CD14-positive monocyte (primary cell): Measurements from ENCODE around the gene TAOK1. TPM values are rescaled to one million over a fixed set of nuclear protein-coding genes. Genes with fewer than 3 reads are reported as not detected.
"Not testable (repeated sequence)": the region's sequence is repeated elsewhere in the genome, so short reads cannot be mapped to it uniquely, and the experiment has no call there.

Source experiments
- DNase-seq, 3 donors: peaks; one replicate each; pipeline ENCODE4 v3.0.0-alpha.2; 2011 to 2022
- H2AFZ ChIP-seq: 2 replicates; pipeline ENCODE4 v1.6.0; 2012; ENCODE audit warnings: mild to moderate bottlenecking, low read depth, low read length, inconsistent platforms; ENCODE audit not compliant: insufficient read depth, poor library complexity, severe bottlenecking
- H3K27ac ChIP-seq, 2 donors: 1 replicate in 1 of 2; 2 replicates in 1 of 2; pipeline ENCODE4 v1.5.1; 2012 to 2013; ENCODE audit warnings: low read length in 2 of 2, control low read depth in 1 of 2, inconsistent platforms in 1 of 2, low read depth in 1 of 2, mild to moderate bottlenecking in 1 of 2
- H3K27me3 ChIP-seq, 2 donors: one replicate each; pipeline versions ENCODE4 v1.6.0 to v1.6.1; 2011 to 2013; ENCODE audit warnings: low read length in 2 of 2; ENCODE audit not compliant: control insufficient read depth in 2 of 2, insufficient read depth in 2 of 2
- H3K36me3 ChIP-seq, 2 donors: replicated peaks in 1 of 2; 1 replicate in 1 of 2; 2 replicates in 1 of 2; pipeline versions ENCODE4 v1.5.1 to v1.6.1; 2012 to 2013; ENCODE audit warnings: low read length in 2 of 2, control low read depth in 1 of 2, inconsistent platforms in 1 of 2, mild to moderate bottlenecking in 1 of 2; ENCODE audit not compliant: insufficient read depth in 2 of 2, control insufficient read depth in 1 of 2
- H3K4me1 ChIP-seq, 2 donors: 1 replicate in 1 of 2; 2 replicates in 1 of 2; pipeline versions ENCODE4 v1.5.1 to v1.6.1; 2012 to 2013; ENCODE audit warnings: low read length in 2 of 2, control low read depth in 1 of 2, inconsistent platforms in 1 of 2, mild to moderate bottlenecking in 1 of 2, moderate library complexity in 1 of 2; ENCODE audit not compliant: insufficient read depth in 2 of 2, control insufficient read depth in 1 of 2
- H3K4me2 ChIP-seq: replicated peaks from 2 replicates; pipeline ENCODE3; 2012; ENCODE audit warnings: low read length, moderate library complexity, mild to moderate bottlenecking; ENCODE audit not compliant: poor library complexity, severe bottlenecking; ENCODE audit errors: extremely low read depth
- H3K4me3 ChIP-seq, 3 experiments: fragments of 200-600 bp in 1 of 3; sonication (generic) in 1 of 3; replicated peaks in 1 of 3; 1 replicate in 2 of 3; 2 replicates in 1 of 3; pipeline ENCODE4 v1.5.1; 2011 to 2013; ENCODE audit warnings: low read length in 3 of 3, mild to moderate bottlenecking in 3 of 3, control low read depth in 2 of 3, low read depth in 2 of 3, inconsistent platforms in 1 of 3, moderate library complexity in 1 of 3
- H3K79me2 ChIP-seq: 2 replicates; pipeline ENCODE4 v1.6.0; 2012; ENCODE audit warnings: mild to moderate bottlenecking, control low read depth, inconsistent platforms, low read length, moderate library complexity; ENCODE audit not compliant: insufficient read depth
- H3K9ac ChIP-seq: 2 replicates; pipeline ENCODE4 v1.6.0; 2017; ENCODE audit warnings: low read length, mild to moderate bottlenecking; ENCODE audit not compliant: insufficient read depth, poor library complexity, severe bottlenecking
- H3K9me3 ChIP-seq, 2 donors: replicated peaks in 1 of 2; 1 replicate in 1 of 2; 2 replicates in 1 of 2; pipeline versions ENCODE4 v1.5.1 to v1.6.1; 2012 to 2013; ENCODE audit warnings: low read length in 2 of 2, control low read depth in 1 of 2; ENCODE audit not compliant: control insufficient read depth in 1 of 2, insufficient read depth in 1 of 2
- H4K20me1 ChIP-seq: 2 replicates; pipeline ENCODE4 v1.6.0; 2012; ENCODE audit warnings: mild to moderate bottlenecking, low read length, control low read depth, moderate library complexity; ENCODE audit not compliant: insufficient read depth
- H3K27ac Mint-ChIP-seq, 7 donors: one replicate each; pipeline ENCODE4 v1.8.0; 2020; ENCODE audit warnings: mild to moderate bottlenecking in 7 of 7, mixed read lengths in 7 of 7, moderate library complexity in 6 of 7, inconsistent platforms in 2 of 7
- H3K27me3 Mint-ChIP-seq, 3 donors: one replicate each; pipeline ENCODE4 v1.8.0; 2021 to 2022; ENCODE audit warnings: low read depth in 3 of 3, mild to moderate bottlenecking in 3 of 3, mixed read lengths in 3 of 3, moderate library complexity in 3 of 3, inconsistent platforms in 1 of 3
- H3K36me3 Mint-ChIP-seq, 2 donors: one replicate each; pipeline ENCODE4 v1.8.0; 2020; ENCODE audit warnings: mixed read lengths in 2 of 2, inconsistent platforms in 1 of 2, mild to moderate bottlenecking in 1 of 2
- H3K4me1 Mint-ChIP-seq: one replicate; pipeline ENCODE4 v1.8.0; 2020; ENCODE audit warnings: mild to moderate bottlenecking, mixed read lengths
- H3K4me3 Mint-ChIP-seq, 2 donors: one replicate each; pipeline ENCODE4 v1.8.0; 2020; ENCODE audit warnings: mild to moderate bottlenecking in 2 of 2, mixed read lengths in 2 of 2, moderate library complexity in 1 of 2
- H3K9me3 Mint-ChIP-seq, 7 donors: one replicate each; pipeline ENCODE4 v1.8.0; 2020 to 2022; ENCODE audit warnings: mixed read lengths in 7 of 7, mild to moderate bottlenecking in 6 of 7, moderate library complexity in 6 of 7, inconsistent platforms in 2 of 7
- WGBS: methylation state at CpG from one replicate; pipeline ENCODE4 v1.1.5; 2013; ENCODE audit warnings: missing lambda C conversion rate; ENCODE audit not compliant: insufficient coverage; 5-methylcytosine and 5-hydroxymethylcytosine counted together
- intact Hi-C, 2 donors: fragments of 100-400 bp; cut with micrococcal nuclease; formaldehyde crosslinking; loops; one replicate each; pipeline versions ENCODE4 v1.15.0 to v1.15.1; 2023
- polyA plus RNA-seq, 3 donors: library from polyadenylated mRNA; depleted of rRNA in 1 of 3; unstranded in 2 of 3; stranded (reverse) in 1 of 3; fragments of 300-500 nt in 2 of 3; fragments of >200 nt in 1 of 3; fragmentation: Illumina TruSeq in 2 of 3; gene quantifications; 1 replicate in 2 of 3; 2 replicates in 1 of 3; pipeline ENCODE4 v1.2.3, GENCODE V29; 2012 to 2021
- TF ChIP-seq, protein P1 (sequence below): fragments of 200-600 bp; IDR thresholded peaks from one replicate; pipeline ENCODE4 v1.8.0; 2022; ENCODE audit warnings: antibody characterized with exemption, mild to moderate bottlenecking

Gene TAOK1
- polyA plus RNA-seq, 3 donors: 2.4 to 13.9 (median 4.8) TPM

DNA sequence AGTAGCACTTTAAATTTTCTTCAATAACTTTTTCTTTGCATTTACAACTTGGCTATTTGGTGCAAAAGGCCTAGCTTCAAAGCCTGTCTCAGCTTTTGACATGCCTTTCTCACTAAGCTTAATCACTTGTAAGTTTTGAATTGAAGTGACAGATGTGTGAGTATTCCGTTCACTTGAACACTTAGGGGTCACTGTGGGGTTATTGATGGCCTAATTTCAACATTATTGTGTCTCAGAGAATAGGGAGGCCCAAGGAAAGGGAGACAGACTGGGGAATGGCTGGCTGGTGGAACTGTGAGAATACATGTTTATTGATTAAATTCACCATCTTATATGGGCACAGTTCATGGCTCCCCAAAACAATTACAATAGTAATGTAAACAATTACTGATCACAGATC lies 84.1 kb downstream of the TAOK1 start:
- Mint-ChIP-seq H3K27me3 (no peaks in the 10 kb centered on the region), H3K36me3 (peaks cover 36 to 60% of the 10 kb centered on the region in 2 donors), H3K4me1 (peaks cover 3% of the 10 kb centered on the region), H3K27ac (peak overlapping the region in 1 of 7 donors; percentile 66), H3K9me3 (no peaks in the 10 kb centered on the region), H3K4me3 (no peak overlapping the region)
- no peak overlapping the region for H3K27ac ChIP-seq
- H3K27me3 ChIP-seq: no peaks in the 10 kb centered on the region
- H3K4me2 ChIP-seq: no peak overlapping the region
- H3K9me3 ChIP-seq: no peaks in the 10 kb centered on the region
- no peaks in the 10 kb centered on the region for H3K4me1 ChIP-seq
- no peak overlapping the region for H3K9ac ChIP-seq
- no CpG with 5 or more reads among the region's 1 CpG for WGBS
- DNase-seq: no peak
- TF ChIP-seq, protein P1, sequence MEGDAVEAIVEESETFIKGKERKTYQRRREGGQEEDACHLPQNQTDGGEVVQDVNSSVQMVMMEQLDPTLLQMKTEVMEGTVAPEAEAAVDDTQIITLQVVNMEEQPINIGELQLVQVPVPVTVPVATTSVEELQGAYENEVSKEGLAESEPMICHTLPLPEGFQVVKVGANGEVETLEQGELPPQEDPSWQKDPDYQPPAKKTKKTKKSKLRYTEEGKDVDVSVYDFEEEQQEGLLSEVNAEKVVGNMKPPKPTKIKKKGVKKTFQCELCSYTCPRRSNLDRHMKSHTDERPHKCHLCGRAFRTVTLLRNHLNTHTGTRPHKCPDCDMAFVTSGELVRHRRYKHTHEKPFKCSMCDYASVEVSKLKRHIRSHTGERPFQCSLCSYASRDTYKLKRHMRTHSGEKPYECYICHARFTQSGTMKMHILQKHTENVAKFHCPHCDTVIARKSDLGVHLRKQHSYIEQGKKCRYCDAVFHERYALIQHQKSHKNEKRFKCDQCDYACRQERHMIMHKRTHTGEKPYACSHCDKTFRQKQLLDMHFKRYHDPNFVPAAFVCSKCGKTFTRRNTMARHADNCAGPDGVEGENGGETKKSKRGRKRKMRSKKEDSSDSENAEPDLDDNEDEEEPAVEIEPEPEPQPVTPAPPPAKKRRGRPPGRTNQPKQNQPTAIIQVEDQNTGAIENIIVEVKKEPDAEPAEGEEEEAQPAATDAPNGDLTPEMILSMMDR: no peak
- no peak overlapping the region for H2AFZ ChIP-seq
- peaks cover 42 to 82% of the 10 kb centered on the region in 2 donors for H3K36me3 ChIP-seq
- H3K4me3 ChIP-seq: no peak overlapping the region
- H4K20me1 ChIP-seq: peaks cover 60% of the 10 kb centered on the region
- intact Hi-C loops: no loop called here
- peaks cover 18% of the 10 kb centered on the region for H3K79me2 ChIP-seq

DNA sequence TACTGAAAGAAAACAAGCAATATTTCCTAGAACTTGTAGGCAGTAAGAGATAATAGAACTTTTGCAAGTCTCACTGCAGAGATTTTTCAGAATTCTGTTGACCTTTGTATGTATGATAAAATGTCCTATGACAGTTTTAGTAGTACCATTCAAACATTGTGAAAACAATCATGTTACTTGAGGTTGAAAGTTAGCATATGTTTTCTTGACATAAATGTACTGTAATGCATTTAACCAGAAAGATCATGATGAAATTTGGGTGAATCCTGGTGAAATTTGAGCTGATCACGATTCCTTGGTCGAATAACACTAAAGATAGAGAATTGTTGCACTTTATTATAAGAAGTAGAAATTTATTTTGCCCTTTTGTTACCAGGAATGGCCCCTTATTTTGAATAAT lies 85.7 kb downstream of the TAOK1 start:
- Histone ChIP-seq H3K27me3 (no peaks in the 10 kb centered on the region), H2AFZ (no peak overlapping the region), H3K9me3 (no peaks in the 10 kb centered on the region), H3K4me1 (no peaks in the 10 kb centered on the region), H3K27ac (no peak overlapping the region), H3K79me2 (peaks cover 11% of the 10 kb centered on the region), H3K4me2 (no peak overlapping the region), H3K9ac (no peak overlapping the region), H3K4me3 (no peak overlapping the region), H4K20me1 (peaks cover 52% of the 10 kb centered on the region), H3K36me3 (peaks cover 46 to 80% of the 10 kb centered on the region in 2 donors)
- no peak overlapping the region for H3K27ac Mint-ChIP-seq
- no CpG with 5 or more reads among the region's 2 CpGs for WGBS
- H3K27me3 Mint-ChIP-seq: no peaks in the 10 kb centered on the region
- peaks cover 39 to 66% of the 10 kb centered on the region in 2 donors for H3K36me3 Mint-ChIP-seq
- intact Hi-C loops: no loop called here
- no peak overlapping the region for H3K4me3 Mint-ChIP-seq
- TF ChIP-seq, protein P1: no peak
- DNase-seq: no peak
- H3K4me1 Mint-ChIP-seq: no peaks in the 10 kb centered on the region
- H3K9me3 Mint-ChIP-seq: no peaks in the 10 kb centered on the region

DNA sequence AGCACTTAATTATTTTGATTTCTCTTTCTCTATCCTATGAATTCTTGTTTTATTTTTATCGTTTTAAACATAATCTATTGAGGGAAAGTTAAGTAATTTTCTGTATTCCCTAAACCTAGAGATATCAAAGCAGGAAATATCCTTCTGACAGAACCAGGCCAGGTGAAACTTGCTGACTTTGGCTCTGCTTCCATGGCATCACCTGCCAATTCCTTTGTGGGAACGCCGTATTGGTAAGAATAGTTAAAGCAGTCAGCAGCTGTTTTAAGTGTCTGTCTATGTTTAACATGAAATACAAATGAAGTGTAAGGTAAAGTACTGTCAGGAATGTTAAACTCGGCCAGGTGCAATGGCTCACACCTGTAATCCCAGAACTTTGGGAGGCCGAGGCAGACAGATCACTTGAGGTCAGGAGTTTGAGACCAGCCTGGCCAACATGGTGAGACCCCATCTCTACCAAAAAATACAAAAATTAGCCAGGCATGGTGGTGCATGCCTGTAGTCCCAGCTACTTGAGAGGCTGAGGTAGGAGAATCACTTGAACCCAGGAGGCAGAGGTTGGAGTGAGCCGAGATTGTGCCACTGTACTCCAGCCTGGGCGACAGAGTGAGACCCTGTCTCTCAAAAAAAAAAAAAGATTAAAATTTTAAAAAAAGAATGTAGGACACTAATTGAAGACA lies 90.2 kb downstream of the TAOK1 start:
- peaks cover 39 to 64% of the 10 kb centered on the region in 2 donors for H3K36me3 Mint-ChIP-seq
- H3K36me3 ChIP-seq: peaks cover 75 to 85% of the 10 kb centered on the region in 2 donors
- not testable (repeated sequence) for H3K27ac Mint-ChIP-seq

More for the DNA sequence above, 90.2 kb downstream of the TAOK1 start:
- H3K4me1 Mint-ChIP-seq, H3K79me2 ChIP-seq, H3K27me3 ChIP-seq, DNase-seq, H3K4me2 ChIP-seq, H3K27ac ChIP-seq, H3K4me3 Mint-ChIP-seq, H2AFZ ChIP-seq, H3K4me1 ChIP-seq, H3K9me3 Mint-ChIP-seq, H3K4me3 ChIP-seq, H3K27me3 Mint-ChIP-seq, H3K9me3 ChIP-seq, H3K9ac ChIP-seq, intact Hi-C loops: not testable (repeated sequence)
- peaks cover 25% of the 10 kb centered on the region for H4K20me1 ChIP-seq
- WGBS: 80% methylated on average over 1 of the region's 7 CpGs
